Measurements from ENCODE around the gene MAT2A. TPM values are rescaled to one million over a fixed set of nuclear protein-coding genes. Genes with fewer than 3 reads are reported as not detected.
"Not testable (repeated sequence)": the region's sequence is repeated elsewhere in the genome, so short reads cannot be mapped to it uniquely, and the experiment has no call there.

MAT2A gene
- total RNA-seq, 2 donors from 2014 or later, result 214 to 308 TPM

- Mint-ChIP-seq H3K27ac (peak overlapping the region; percentile 32), H3K4me1 (peaks cover 22% of the 10 kb centered on the region), H3K36me3 (ENCODE audit: low read depth) (peaks cover 7% of the 10 kb centered on the region), H3K9me3 (no peaks in the 10 kb centered on the region), H3K4me3 (no peak overlapping the region), H3K27me3 (no peaks in the 10 kb centered on the region)
- ATAC-seq (replicated peaks), result no peak
Observed at GRCh38 chr2:85589982-85590791, 51.2 kb downstream of the MAT2A start.

- Mint-ChIP-seq H3K27me3 (no peaks in the 10 kb centered on the region), H3K36me3 (ENCODE audit: low read depth) (peaks cover 15% of the 10 kb centered on the region), H3K27ac (peak overlapping the region; percentile 32), H3K4me3 (no peak overlapping the region), H3K9me3 (no peaks in the 10 kb centered on the region), H3K4me1 (peaks cover 20% of the 10 kb centered on the region)
- no peak for ATAC-seq (replicated peaks)
Observed at GRCh38 chr2:85590950-85591349, 52.0 kb downstream of the MAT2A start.

DNA sequence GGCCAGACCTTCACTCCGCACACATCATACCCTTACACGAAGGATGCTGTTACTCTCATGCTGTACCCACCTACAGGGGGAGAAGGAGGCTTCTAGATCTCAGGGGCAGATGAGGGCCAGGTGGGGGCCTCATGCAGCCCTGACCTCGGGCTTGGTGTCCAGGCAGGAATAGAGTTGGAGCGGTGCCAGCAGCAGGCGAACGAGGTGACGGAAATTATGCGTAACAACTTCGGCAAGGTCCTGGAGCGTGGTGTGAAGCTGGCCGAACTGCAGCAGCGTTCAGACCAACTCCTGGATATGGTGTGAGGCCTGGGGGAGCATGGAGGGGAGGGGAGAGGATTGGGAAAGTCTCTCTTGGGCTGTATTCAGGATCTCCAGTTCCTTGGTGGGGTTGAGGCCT, 52.6 kb downstream of the MAT2A start:
- H3K27ac Mint-ChIP-seq, result no peak overlapping the region
- H3K9me3 Mint-ChIP-seq, result no peaks in the 10 kb centered on the region
- H3K27me3 Mint-ChIP-seq, result no peaks in the 10 kb centered on the region
- peaks cover 20% of the 10 kb centered on the region for H3K4me1 Mint-ChIP-seq
- H3K4me3 Mint-ChIP-seq, result no peak overlapping the region
- H3K36me3 Mint-ChIP-seq (ENCODE audit: low read depth), result peaks cover 18% of the 10 kb centered on the region
- no peak for ATAC-seq (replicated peaks)

GRCh38 chr2:85592299-85592698, 53.3 kb downstream of the MAT2A start:
- Mint-ChIP-seq H3K36me3 (ENCODE audit: low read depth) (peaks cover 26% of the 10 kb centered on the region), H3K4me1 (peaks cover 20% of the 10 kb centered on the region)
- not testable (repeated sequence) for H3K4me3 Mint-ChIP-seq; H3K27ac Mint-ChIP-seq; H3K9me3 Mint-ChIP-seq; H3K27me3 Mint-ChIP-seq; ATAC-seq (replicated peaks)

GRCh38 chr2:85593023-85593422, 54.1 kb downstream of the MAT2A start:
- no peak overlapping the region for H3K4me3 Mint-ChIP-seq
- H3K4me1 Mint-ChIP-seq, result peaks cover 15% of the 10 kb centered on the region
- no peaks in the 10 kb centered on the region for H3K27me3 Mint-ChIP-seq
- peaks cover 33% of the 10 kb centered on the region for H3K36me3 Mint-ChIP-seq (ENCODE audit: low read depth)
- ATAC-seq (replicated peaks), result no peak
- H3K27ac Mint-ChIP-seq, result no peak overlapping the region
- H3K9me3 Mint-ChIP-seq, result no peaks in the 10 kb centered on the region

Other genes with a start within 250 kb of the MAT2A start
- gene TGOLN2, start 211.2 kb upstream of the MAT2A start, total RNA-seq, result 100 to 1,000 TPM; 109 to 139 TPM
- gene RETSAT, start 184.6 kb upstream of the MAT2A start, total RNA-seq, result 10 to 100 TPM; 28.4 to 34.5 TPM
- gene ELMOD3, start 184.4 kb upstream of the MAT2A start, total RNA-seq, result 10 to 100 TPM; 13.4 to 17.5 TPM
- 10 to 100 TPM; 27.8 to 46.2 TPM for gene CAPG, start 128.8 kb upstream of the MAT2A start, total RNA-seq
- 1 to 10 TPM in 1 of 2 donors, under 1 TPM in 1; 0.66 to 1.3 TPM for gene SH2D6, start 120.5 kb upstream of the MAT2A start, total RNA-seq
- 10 to 100 TPM; 21.3 to 21.7 TPM for gene GGCX, start 22.3 kb downstream of the MAT2A start, total RNA-seq
- gene VAMP8, start 38.4 kb downstream of the MAT2A start, total RNA-seq, result 100 to 1,000 TPM; 103 to 124 TPM
- gene VAMP5, start 45.3 kb downstream of the MAT2A start, total RNA-seq, result 10 to 100 TPM; 36.8 to 51.2 TPM
- gene RNF181, start 56.6 kb downstream of the MAT2A start, total RNA-seq, result 100 to 1,000 TPM; 116 to 156 TPM
- gene TMEM150A, start 63.5 kb downstream of the MAT2A start, total RNA-seq, result 1 to 10 TPM; 3.3 to 3.7 TPM
- 10 to 100 TPM; 21.6 to 32.5 TPM for gene C2orf68, start 72.9 kb downstream of the MAT2A start, total RNA-seq
- gene USP39, start 77.0 kb downstream of the MAT2A start, total RNA-seq, result 10 to 100 TPM; 48.8 to 79.2 TPM
- gene SFTPB, start 129.0 kb downstream of the MAT2A start, total RNA-seq, result not detected
- 10 to 100 TPM; 10.6 to 32.4 TPM for gene GNLY, start 155.2 kb downstream of the MAT2A start, total RNA-seq
- not detected for gene ATOH8, start 214.8 kb downstream of the MAT2A start, total RNA-seq

All from activated T-helper 17 cell treated with anti-CD3 and anti-CD28 coated beads, Interleukin-2, amount 50 U/mL, for 72 hours (primary cell).